Esophagus squamous epithelium (tissue), 5 donors: ENCODE measurements around the gene NUP153. TPM values are rescaled to one million over a fixed set of nuclear protein-coding genes. Genes with fewer than 3 reads are reported as not detected.

ENCODE experiments used
- DNase-seq: peaks from one replicate; lab custom pipeline; 2025; lab: John Stamatoyannopoulos, UW
- H3K27ac ChIP-seq, 4 donors: fragments of 200-600 bp; sonication (generic); one replicate each; pipeline ENCODE4 v1.5.1; 2016 to 2019; ENCODE audit warnings: mild to moderate bottlenecking in 1 of 4
- H3K27me3 ChIP-seq, 4 donors: fragments of 200-600 bp; sonication (generic); 1 replicate in 3 of 4; 2 replicates in 1 of 4; pipeline versions ENCODE4 v1.5.1 to v1.6.0; 2017 to 2021; ENCODE audit warnings: antibody characterized with exemption in 1 of 4
- H3K36me3 ChIP-seq, 3 donors: fragments of 200-600 bp; sonication (generic); one replicate each; pipeline ENCODE4 v1.5.1; 2016 to 2019
- H3K4me1 ChIP-seq, 3 donors: fragments of 200-600 bp; sonication (generic); one replicate each; pipeline ENCODE4 v1.5.1; 2017 to 2019
- H3K4me3 ChIP-seq, 4 donors: fragments of 200-600 bp; sonication (generic); 1 replicate in 3 of 4; 2 replicates in 1 of 4; pipeline ENCODE4 v1.5.1; 2016 to 2019; ENCODE audit warnings: mild to moderate bottlenecking in 2 of 4, moderate library complexity in 1 of 4
- H3K9me3 ChIP-seq, 3 donors: fragments of 200-600 bp; sonication (generic); one replicate each; pipeline ENCODE4 v1.5.1; 2016 to 2019
- CTCF ChIP-seq, 6 experiments: fragments of 450-650 bp in 4 of 6; fragments of 200-600 bp in 2 of 6; sonication (generic) in 2 of 6; IDR thresholded peaks; one replicate each; pipeline ENCODE4 v1.5.1; 2016 to 2019; ENCODE audit warnings: antibody characterized with exemption in 6 of 6, mild to moderate bottlenecking in 4 of 6, moderate library complexity in 4 of 6
- POLR2A ChIP-seq, 4 donors: fragments of 450-650 bp; IDR thresholded peaks; one replicate each; pipeline ENCODE4 v1.6.1; 2017; ENCODE audit warnings: antibody characterized with exemption in 4 of 4, mild to moderate bottlenecking in 4 of 4, moderate library complexity in 3 of 4
- WGBS, 2 donors: methylation state at CpG; one replicate each; pipeline ENCODE4 v1.1.5; 2018; 5-methylcytosine and 5-hydroxymethylcytosine counted together
- intact Hi-C: fragments of 100-400 bp; cut with DNase I; formaldehyde crosslinking; loops from one replicate; pipeline ENCODE4 v1.15.0; 2022
- total RNA-seq, 4 donors: library from RNA; depleted of rRNA; stranded (reverse); fragments of >200 nt; gene quantifications; one replicate each; pipeline ENCODE4 v1.1.0, GENCODE V29; 2016
- donor health status: DM: yes; HTN: yes; CAD: no.

The NUP153 gene
- total RNA-seq, 4 donors from 2014 or later: 27.7 to 49.4 (median 40.6) TPM

GRCh38 chr6:17615794-17616193 lies 90.9 kb downstream of the NUP153 start:
- TF ChIP-seq POLR2A (IDR thresholded peaks at IDR 0.05): no peak
- TF ChIP-seq CTCF (IDR thresholded peaks at IDR 0.05): no peak
- H3K27me3 ChIP-seq: no peaks in the 10 kb centered on the region
- no peaks in the 10 kb centered on the region for H3K4me1 ChIP-seq
- intact Hi-C loops: no loop called here
- H3K4me3 ChIP-seq: no peak overlapping the region
- no peaks in the 10 kb centered on the region for H3K9me3 ChIP-seq
- peaks cover 3 to 77% (median 6%) of the 10 kb centered on the region in 3 donors for H3K36me3 ChIP-seq
- WGBS, 2 donors: 79 to 85% methylated on average over 4 of the region's 4 CpGs
- DNase-seq: no peak
- H3K27ac ChIP-seq: no peak overlapping the region

- intact Hi-C loops: no loop called here
- Histone ChIP-seq H3K9me3 (no peaks in the 10 kb centered on the region), H3K27ac (no peak overlapping the region), H3K4me1 (no peaks in the 10 kb centered on the region), H3K27me3 (no peaks in the 10 kb centered on the region), H3K4me3 (no peak overlapping the region), H3K36me3 (peaks cover 0 to 67% (median 6%) of the 10 kb centered on the region in 3 donors)
- no peak for DNase-seq
- TF ChIP-seq POLR2A (IDR thresholded peaks at IDR 0.05): no peak
- no peak for TF ChIP-seq CTCF (IDR thresholded peaks at IDR 0.05)
- WGBS, 2 donors: 85 to 90% methylated on average over 4 of the region's 4 CpGs
Observed at GRCh38 chr6:17612048-17612447, 94.7 kb downstream of the NUP153 start.

- Histone ChIP-seq H3K36me3 (peaks cover 0 to 66% (median 0%) of the 10 kb centered on the region in 3 donors), H3K9me3 (no peaks in the 10 kb centered on the region), H3K27me3 (no peaks in the 10 kb centered on the region), H3K4me1 (no peaks in the 10 kb centered on the region), H3K4me3 (no peak overlapping the region), H3K27ac (no peak overlapping the region)
- intact Hi-C loops: no loop called here
- DNase-seq: no peak
- WGBS, 2 donors: 72 to 84% methylated on average over 3 of the region's 3 CpGs
- TF ChIP-seq CTCF (IDR thresholded peaks at IDR 0.05): no peak
- TF ChIP-seq POLR2A (IDR thresholded peaks at IDR 0.05): no peak
Observed at GRCh38 chr6:17610835-17611234, 95.9 kb downstream of the NUP153 start.

- intact Hi-C loops: no loop called here
- 88 to 89% methylated on average over 4 of the region's 4 CpGs for WGBS, 2 donors
- peaks cover 6 to 26% (median 6%) of the 10 kb centered on the region in 3 donors for H3K4me1 ChIP-seq
- no peak overlapping the region for H3K27ac ChIP-seq
- TF ChIP-seq POLR2A (IDR thresholded peaks at IDR 0.05) (no peak), CTCF (IDR thresholded peaks at IDR 0.05) (no peak)
- no peaks in the 10 kb centered on the region for H3K27me3 ChIP-seq
- H3K4me3 ChIP-seq: no peak overlapping the region
- no peaks in the 10 kb centered on the region for H3K9me3 ChIP-seq
- no peak for DNase-seq
- peaks cover 0 to 65% (median 0%) of the 10 kb centered on the region in 3 donors for H3K36me3 ChIP-seq
Observed at GRCh38 chr6:17606606-17607005, 100.1 kb downstream of the NUP153 start.

- no peak for TF ChIP-seq POLR2A (IDR thresholded peaks at IDR 0.05)
- no peak for TF ChIP-seq CTCF (IDR thresholded peaks at IDR 0.05)
- Histone ChIP-seq H3K9me3 (no peaks in the 10 kb centered on the region), H3K4me1 (peaks cover 6 to 38% (median 8%) of the 10 kb centered on the region in 3 donors), H3K27me3 (no peaks in the 10 kb centered on the region), H3K4me3 (no peak overlapping the region), H3K27ac (no peak overlapping the region), H3K36me3 (peaks cover 0 to 46% (median 0%) of the 10 kb centered on the region in 3 donors)
- intact Hi-C loops: no loop called here
- 0 to 10% methylated on average over 1 of the region's 1 CpG for WGBS, 2 donors
- no peak for DNase-seq
Observed at GRCh38 chr6:17602888-17603287, 103.8 kb downstream of the NUP153 start.
